Activated CD8-positive, alpha-beta memory T cell treated with anti-CD3 and anti-CD28 coated beads for 48 hours (primary cell): Measurements from ENCODE around the gene TOP3B.

ENCODE experiments used
- DNase-seq, 3 experiments: peaks; one replicate each; pipeline ENCODE4 v3.0.0-alpha.2; 2020; ENCODE audit warnings: low read depth in 2 of 3, low spot score in 2 of 3

The TOP3B gene

DNA sequence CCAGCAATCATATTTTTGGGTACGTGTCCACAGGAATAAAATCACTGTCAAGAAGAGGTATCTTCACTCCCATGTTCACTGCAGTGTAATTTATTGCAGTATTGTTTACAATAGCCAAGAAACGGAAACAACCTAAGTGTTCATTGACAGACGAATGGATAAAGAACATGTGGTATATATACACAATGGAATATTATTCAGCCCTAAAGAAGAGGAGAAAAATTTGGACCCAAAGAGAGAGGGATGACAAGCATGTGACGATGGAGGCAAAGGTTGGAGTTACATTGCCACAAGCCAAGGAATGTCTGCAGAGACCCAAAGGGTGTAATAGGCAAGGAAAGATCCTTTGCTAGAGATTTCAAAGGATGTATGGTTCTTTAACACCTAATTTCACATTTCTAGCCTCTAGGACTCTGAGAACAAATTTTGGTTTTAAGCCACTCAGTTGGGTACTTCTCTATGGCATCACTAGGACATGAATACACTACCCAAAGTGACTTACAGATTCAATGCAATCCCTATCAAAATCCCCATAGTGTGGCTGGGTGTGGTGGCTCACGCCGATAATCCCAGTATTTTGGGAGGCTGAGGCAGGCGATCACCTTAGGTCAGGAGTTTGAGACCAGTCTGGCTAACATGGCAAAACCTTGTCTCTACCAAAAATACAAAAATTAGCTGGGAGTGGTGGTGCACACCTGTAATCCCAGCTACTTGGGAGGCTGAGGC is 31.1 kb upstream of the TOP3B start:
- DNase-seq = no peak

DNA sequence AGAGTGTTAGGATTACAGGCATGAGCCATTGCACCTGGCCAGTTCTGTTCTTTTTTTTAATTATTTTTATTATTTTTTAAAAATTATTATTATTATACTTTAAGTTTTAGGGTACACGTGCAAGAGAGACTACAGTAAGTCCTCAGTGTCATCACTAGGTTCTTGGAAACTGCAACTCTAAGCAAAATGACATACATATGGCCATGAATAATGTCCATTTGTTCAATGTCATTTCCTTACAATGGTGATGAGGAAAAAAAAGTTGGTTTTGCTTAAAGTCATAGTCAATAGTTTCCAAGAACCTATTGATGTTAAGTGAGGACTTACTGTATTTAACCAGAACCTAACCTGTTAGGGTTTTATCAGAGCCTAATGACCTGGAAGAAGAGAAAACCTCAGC is 29.4 kb upstream of the TOP3B start:
- no peak for DNase-seq

DNA sequence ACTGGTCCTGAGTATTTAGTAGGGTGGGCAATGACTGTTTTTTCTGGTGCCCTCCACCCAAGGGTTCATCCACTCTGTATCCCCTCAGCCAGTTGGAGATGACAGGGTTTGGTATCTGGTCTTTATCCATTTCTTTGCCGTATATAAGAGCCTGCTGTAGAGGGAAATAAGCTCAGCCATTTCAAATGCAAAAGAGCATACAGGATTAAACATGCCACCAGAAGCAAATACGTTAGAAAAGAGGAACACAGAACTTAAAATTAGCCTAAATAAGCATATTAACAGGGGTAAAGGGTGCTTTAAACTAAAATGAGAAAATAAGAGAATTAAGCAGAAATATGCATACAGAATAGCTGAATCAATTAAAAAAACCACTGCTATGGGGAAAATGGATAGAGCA is 27.8 kb upstream of the TOP3B start:
- no peak for DNase-seq

DNA sequence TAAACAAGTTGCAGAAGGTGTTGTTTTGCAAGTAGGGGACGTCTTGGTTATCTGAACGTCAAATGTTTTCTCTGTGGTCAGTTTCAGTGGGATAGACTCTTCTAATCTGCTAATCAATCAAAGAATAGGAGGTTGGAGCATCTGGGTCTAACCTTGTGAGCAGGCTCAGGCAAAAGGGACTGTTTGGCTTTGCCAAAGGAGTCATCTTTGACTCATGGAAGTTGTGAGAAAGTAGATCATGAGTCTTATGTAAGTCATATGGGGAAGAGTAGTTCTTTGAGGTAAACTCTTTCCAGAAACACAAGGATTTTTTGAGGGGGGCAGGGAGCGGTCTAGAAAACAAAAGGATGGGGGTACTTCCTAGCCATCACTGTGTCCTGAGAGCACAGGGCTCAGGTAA is 27.1 kb upstream of the TOP3B start:
- DNase-seq = no peak

DNA sequence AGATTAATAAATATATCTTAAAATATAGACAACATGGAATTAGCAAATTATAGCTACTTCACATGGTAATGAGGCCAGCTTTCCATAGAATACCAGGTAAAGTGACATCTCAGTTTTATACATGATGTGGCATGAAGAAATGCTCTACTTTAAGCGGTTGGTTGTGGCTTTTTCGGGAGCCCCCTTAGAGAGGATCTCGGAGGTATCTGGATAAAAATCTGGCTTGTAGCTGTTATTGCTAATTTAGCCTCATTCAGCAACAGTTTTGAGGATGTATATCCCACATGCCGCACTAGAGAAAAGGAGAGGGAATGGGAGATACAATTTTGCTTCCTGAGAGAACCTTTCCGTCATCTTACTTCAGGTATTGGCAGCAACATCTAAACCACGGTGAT is 24.0 kb upstream of the TOP3B start:
- DNase-seq = no peak

DNA sequence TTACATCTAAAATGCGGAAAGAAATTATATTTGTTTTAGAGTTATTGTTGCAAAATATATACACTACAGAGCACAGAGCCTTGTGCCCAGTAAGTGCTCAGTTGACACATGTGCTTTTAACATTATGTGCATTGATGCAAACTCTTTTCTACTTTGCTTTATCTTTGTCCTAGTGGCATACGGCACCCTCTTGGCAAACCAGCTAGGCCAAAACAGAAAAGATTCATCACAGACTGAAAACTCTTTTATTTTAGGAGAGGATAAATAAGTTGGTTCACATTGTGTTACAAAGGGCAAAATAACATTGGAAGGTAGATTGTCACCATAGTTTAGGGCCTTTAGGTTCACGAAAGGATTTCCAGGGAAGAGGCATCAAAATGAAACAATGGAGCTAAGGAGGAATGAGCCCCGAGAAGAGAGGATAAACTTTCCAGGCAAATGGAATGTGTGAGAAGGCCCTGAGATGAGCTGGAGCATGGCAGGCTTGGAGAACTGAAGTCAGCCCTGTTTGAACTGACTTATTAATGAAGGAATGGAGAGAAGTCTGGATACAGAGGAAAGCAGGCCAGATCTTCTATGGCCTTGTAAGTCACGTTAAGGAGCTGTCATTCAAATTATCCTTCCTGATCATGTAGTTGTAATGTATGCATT is 23.5 kb upstream of the TOP3B start:
- DNase-seq = no peak

DNA sequence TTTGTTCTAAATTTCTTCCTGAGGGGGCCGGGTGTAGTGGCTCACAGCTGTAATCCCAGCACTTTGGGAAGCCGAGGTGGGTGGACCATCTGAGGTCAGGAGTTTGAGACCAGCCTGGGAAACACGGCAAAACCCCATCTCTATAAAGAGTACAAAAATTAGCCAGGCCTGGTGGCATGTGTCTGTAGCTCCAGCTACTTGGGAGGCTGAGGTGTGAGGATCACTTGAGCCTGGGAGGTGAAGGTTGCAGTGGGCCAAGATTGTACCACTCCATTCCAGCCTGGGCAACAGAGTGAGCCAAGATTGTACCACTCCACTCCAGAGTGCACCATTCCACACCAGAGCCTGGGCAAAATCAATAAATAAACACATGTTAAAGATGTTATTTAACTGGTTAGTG is 20.6 kb upstream of the TOP3B start:
- DNase-seq = no peak

DNA sequence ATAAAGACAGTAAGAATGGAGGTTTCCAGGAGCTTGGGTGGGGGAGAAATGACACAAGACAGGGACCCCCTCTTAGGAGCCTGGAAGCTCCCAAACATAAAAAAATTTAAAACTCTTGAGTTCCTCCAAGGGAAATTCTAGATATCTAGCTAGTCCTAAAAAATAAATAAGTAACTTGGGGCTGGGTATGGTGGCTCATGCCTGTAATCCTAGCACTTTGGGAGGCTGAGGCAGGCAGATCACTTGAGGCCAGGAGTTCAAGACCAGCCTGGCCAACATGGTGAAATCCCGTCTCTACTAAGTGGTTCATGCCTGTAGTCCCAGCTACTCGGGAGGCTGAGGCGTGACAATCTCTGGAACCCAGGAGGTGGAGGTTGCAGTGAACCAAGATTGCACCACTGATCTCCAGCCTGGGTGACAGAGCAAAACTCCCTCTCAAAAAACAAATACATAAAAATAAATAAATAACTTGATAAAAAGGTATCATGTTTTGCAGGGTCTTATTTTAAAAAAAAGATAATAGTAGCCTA is 20.0 kb upstream of the TOP3B start:
- no peak for DNase-seq

DNA sequence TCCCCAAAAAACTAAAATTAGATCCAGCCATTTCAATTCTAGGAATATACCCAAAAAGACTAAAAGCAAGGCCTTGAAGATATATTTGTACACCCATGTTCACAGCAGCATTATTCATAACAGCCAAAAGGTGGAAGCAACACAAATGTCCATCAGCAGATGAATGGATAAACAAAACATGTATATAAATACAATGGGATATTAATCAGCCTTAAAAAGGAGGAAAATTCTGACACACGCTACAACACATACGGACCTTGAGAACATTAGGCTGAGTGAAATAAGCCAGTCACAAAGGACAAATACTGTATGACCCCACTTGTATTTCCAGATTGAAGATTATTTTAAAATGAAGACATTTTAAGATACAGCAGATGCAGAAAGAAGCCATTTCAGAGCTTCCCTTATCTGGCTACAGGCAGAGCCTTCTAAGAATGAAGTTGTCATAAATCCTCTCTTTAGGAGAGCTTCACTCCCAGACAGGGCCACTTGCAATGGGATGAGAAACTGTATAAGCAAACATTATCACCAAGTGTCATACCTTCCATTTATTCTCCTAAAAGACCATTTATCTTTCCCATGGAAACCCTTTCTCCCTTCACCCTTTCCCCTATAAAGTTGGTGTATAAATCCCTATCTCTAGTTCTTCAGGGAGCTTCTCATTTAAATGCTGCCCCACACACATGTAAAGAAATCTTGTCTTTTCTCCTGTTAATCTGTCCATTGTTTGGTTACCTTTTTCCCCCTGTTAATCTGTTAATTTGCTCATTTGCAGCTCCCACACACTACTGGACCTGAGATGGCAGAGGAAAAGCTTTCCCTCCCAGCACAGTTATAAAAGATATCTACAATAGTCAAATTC is 19.3 kb upstream of the TOP3B start:
- no peak for DNase-seq

DNA sequence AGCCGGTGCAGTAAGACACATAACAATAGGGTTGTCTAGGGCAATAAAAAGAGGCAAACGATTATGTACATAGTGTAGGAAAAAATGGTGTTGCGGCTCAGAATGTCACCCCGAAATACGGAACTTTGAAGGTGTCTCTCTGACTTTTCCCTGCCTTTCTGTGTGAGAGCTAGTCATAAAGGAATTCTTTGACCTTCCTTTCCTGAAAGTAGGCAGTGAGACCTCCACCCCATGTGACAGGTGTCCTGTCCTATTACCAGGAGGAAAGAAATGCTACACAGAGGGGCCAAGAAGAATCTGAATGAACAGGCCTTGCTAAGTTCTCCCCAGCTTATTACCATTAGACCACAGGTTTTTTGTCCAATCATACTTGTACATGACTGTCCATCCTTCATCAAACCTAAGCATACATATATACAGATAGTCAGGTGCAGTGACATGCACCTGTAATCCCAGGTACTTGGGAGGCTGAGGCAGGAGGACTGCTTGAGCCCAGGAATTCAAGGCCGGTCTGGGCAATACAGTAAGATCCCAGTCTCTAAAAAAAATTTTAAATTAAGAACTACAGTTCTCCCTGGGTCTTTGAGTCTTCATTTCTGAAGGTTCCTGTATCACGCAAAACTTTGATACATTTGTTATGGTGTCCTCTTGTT is 16.1 kb upstream of the TOP3B start:
- DNase-seq = no peak

DNA sequence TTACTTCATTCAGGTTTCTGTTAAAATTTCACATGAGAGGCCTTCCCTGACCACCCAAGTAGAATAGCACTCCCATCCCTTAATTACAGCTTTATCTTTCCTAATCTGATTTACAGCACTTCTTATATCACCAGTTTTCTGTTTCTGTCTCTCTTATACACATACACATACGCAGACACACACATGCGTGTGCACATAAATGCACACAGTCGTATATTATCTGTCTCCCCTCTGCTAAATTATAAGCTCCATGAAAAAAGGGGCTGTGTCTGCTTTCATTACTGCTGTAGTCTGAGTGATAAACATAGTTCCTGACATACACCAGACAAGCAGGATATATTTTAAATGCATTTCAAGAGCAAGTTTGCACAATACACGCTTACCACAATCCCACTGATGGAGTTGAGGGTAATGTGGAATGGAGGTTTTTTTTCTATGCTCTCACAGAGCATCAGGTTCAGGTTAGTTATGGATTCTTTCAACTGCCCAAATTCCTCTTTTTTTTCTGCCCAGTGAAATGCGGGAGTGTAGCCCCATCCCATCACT is 13.7 kb upstream of the TOP3B start:
- DNase-seq = no peak

DNA sequence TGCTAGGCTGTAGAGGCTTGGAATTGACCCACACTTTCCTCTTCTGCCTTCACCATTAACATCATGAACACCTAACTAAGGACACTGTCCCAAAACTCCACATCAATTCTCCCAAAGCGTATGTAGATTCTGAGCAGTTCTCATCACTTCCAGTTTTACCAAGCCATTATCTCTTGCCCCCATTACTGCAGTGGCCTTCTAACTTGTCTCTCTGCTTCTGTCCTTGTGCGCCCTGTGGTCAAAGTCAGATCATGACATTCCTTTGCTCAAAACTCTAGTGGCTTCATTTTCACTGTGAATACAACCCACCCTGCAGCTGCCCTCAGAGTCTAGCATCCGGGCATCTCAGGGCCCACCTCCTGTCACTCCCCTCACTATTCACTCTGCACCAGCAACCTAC is 13.1 kb upstream of the TOP3B start:
- DNase-seq = no peak

DNA sequence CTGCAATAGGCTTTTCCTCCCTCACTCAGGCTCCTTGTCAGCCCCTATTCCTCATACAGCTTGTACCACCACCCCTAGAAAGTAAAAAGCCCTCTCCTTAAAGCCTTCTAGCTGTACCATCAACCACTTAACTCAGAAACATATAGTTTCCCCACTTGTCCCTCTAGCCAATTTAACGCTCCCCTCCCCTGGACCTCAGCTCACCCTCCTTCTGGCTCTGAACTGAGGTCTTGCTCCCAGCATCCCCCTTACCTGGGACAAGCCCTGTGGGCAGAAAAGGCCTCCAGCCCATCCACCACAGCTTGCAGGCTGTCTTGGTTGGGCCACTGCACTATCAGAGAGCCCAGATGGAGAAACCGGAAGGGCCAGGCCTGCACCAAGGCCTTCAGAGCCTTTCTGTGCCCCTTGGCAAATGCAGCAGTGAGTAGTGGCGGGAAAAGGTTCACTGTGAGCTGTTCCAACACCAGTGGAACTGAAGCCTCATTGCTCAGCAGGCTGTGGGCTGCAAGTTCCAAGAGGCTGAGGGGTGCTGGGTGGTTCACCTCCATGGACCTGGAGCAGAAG is 12.4 kb upstream of the TOP3B start:
- no peak for DNase-seq

DNA sequence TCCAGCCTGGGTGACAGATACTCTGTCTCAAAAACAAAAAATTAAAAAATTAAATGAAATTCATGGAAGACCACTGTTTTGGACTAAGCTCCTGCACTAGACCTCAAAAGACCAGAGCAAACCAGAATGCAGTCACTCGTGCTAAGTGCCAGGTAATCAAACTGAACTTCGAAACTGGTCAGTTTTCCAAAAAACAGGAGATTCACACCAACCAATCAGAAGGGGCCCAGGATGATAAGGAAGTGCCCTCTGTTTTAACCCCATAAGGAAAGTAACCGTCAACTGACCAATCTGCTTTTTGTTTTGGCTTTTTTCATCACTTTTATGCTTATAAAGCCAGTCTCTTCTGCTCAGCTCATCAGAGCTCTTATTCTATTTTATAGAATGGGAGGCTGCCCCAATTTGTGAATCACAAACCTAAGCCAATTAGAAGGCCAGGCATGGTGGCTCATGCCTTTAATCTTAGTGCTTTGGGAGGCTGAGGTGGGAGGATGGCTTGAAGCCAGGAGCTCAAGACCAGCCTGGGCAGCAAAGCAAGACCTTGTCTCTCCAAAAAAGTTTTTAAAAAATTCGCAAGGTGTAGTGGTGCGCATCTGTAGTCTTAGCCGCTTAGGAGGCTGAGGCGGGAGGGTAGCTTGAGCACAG is 10.1 kb upstream of the TOP3B start:
- DNase-seq = no peak

DNA sequence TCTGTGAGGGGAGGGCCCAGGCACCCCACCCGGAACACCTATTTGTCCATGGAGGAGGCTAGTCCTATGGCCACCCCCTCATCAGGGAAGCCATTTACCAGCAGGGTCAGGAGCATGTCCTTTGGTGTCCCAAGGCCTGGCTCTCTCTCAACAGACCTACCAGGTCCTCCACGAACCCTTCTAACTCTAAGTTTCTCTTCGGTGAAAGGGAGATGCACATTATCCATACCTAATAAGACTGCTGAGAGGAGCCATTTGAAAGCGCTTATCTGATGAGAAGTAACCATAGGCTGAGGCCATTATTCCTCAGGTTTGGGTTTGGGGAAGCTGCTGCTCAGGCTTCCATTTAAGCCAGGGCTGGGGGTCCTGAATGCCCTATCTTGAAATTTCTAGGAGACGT is 9.2 kb upstream of the TOP3B start:
- no peak for DNase-seq

DNA sequence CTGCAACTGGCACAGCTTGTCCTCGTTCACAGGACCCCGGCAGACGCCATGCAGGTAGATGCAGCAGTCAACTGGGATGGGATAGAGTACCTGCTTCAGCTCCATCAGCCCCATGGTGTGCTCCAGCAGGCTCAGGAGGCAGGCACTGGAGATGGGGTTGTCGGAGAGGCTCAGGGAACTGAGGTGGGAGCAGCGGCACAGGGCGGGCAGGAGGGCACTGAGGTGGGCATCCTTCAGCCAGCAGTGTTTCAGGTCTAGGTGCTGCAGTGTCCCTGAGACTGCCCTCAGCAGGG is 8.7 kb upstream of the TOP3B start:
- no peak for DNase-seq

DNA sequence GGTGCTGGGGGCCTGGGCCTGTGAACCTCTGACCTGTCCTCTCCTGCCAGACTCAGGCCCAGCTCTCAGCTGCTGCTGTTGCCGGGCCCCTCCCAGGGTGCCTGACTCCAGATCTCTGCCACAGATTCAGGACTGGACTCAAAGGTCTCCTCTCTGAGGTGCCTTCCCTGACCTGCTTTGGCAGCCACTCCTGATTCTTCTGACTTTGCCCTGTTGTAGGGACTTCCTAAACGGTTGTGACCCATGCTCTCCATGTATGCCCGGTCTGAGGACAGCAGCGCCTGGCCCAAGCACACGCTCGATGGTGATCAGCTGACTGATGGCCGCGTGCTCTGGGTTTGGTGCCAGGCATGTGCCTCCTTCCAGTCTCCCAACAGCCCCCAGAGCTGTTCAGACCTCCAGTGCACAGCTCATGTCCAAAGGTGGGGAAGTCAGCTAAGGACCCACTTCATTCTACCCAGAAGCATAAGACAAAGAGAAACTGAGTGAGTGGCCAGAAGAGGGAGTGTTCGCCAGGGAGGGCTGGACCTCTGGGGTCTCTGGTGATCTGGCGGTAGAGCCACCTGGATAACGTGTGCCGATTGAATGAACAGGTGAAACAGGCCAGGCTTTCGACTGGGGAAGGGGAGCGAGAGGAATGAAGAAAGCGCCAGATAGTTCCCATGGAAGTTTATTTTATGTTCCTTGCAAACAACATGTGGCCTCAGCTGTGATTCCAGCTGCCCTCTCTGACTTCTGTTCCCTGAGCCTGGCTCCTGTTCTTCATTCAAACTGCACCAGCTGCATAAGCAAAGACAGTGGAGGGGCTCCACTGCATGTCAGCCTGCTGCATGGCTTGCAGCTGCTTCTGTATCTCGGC is 8.1 kb upstream of the TOP3B start:
- no peak for DNase-seq

DNA sequence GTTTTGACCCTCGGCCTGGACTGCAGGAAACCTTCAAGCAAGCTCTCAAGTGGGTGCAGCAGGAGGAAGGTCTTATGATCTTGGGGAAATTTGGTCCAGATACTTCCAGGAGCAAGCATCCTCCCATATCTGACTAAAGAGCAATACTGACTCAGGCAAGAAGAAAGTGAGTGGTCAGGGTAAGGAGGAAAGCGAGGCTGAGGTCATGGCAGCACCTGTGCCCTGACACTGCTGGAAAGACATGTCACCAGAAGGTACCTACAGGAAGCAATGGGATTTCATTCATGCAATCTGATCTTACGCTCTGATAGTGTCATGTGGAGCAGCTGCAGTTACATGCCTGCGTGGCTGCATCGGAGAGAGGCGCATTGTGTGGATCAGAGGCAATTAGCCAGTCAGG is 6.5 kb upstream of the TOP3B start:
- DNase-seq = no peak

DNA sequence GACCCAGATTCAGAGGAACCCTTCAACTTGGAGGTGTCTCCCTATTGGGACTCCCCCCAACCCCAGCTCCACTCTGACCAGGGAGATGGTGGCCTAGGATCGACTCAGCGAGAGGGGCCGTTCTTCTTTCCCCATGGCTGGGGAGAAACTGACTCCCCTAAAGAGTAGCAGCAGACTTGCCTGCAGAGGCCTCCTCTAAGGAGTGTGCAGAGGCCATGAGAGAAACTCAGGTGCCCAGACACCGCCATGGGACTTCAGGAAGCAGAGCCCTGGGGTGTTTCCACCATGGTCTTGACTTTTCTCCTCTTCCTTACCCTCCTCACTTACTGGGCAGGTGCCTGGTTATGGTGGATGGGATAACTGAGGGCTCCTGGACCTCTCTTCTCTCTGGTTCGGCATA is 2.6 kb upstream of the TOP3B start:
- DNase-seq = no peak

DNA sequence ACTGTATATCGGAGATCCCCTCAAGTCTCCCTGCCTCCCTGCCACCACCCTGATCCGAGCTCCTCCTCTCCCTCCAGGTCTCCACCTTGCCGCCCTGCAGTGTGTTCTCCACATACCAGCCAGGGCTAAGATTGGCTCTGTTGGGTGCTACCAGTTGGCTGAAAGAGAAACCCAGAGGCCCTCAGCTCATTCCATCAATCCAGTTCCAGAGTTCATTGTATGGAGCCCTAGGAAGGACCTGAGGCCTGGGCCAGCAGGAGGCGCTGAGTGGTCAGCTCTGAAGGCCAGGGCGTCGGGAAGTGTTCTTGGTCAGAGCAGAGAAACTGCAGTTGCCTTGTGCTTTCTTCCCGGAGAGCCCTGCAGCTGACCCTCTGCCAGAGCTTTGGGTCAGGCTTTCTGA is 2.2 kb upstream of the TOP3B start:
- no peak for DNase-seq
